ENCODE data around the gene KAZN. TPM values are rescaled to one million over a fixed set of nuclear protein-coding genes. Genes with fewer than 3 reads are reported as not detected.
A peak's percentile ranks its signal among the peaks of the same experiment; 100 is the strongest.
"Not testable (repeated sequence)": the region's sequence is repeated elsewhere in the genome, so short reads cannot be mapped to it uniquely, and the experiment has no call there.

Gene KAZN
- total RNA-seq, 1 donor from 2014 or later: 33.5 TPM

DNA sequence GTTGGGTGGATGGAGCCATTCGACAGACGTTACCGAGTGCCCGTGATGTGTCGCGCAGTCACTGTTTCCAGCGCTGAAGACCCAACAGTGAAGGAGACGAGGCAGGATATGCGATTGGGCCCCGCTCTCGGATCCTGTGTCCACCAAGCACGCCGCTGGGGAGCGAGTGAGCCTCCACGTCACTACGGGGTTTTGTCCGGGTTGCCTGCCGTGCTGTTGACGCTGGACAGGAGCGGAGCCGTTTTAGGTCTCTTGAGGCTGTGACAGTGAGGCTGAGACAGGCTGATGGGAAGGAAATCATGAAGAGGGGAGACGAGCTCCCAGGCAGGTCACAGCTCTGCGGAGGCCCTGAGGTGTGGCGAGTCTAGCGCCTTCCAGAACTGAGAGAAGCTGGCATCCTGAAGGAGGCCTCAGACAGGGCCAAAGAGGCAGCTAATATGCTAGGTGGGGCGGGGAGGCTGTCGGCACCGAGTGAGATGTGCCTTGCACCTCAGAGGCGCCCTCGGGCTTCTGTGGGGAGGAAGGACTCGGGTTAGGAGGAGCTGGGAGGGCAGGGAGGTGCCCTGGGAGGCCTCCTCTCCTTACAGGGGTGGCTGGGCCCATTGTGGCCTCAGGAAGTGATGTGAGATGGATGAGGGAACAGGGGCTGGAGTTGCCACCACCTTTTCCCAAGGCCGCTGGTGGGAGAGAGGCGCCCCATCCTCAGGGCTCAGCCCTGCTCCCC is 359.1 kb downstream of the KAZN start:
- H3K36me3 ChIP-seq: peaks cover 11% of the 10 kb centered on the region
- H3K4me1 ChIP-seq: peaks cover 11% of the 10 kb centered on the region
- no peaks in the 10 kb centered on the region for H3K27me3 ChIP-seq
- H3K4me3 ChIP-seq: no peak overlapping the region
- intact Hi-C loops (cut with DNase I): no loop called here
- TF ChIP-seq, protein P1, sequence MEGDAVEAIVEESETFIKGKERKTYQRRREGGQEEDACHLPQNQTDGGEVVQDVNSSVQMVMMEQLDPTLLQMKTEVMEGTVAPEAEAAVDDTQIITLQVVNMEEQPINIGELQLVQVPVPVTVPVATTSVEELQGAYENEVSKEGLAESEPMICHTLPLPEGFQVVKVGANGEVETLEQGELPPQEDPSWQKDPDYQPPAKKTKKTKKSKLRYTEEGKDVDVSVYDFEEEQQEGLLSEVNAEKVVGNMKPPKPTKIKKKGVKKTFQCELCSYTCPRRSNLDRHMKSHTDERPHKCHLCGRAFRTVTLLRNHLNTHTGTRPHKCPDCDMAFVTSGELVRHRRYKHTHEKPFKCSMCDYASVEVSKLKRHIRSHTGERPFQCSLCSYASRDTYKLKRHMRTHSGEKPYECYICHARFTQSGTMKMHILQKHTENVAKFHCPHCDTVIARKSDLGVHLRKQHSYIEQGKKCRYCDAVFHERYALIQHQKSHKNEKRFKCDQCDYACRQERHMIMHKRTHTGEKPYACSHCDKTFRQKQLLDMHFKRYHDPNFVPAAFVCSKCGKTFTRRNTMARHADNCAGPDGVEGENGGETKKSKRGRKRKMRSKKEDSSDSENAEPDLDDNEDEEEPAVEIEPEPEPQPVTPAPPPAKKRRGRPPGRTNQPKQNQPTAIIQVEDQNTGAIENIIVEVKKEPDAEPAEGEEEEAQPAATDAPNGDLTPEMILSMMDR (IDR thresholded peaks at IDR 0.05): no peak
- H3K9me3 ChIP-seq: no peaks in the 10 kb centered on the region
- DNase-seq: no peak
- no peak for ATAC-seq
- peak overlapping the region; percentile 24 for H3K27ac ChIP-seq

DNA sequence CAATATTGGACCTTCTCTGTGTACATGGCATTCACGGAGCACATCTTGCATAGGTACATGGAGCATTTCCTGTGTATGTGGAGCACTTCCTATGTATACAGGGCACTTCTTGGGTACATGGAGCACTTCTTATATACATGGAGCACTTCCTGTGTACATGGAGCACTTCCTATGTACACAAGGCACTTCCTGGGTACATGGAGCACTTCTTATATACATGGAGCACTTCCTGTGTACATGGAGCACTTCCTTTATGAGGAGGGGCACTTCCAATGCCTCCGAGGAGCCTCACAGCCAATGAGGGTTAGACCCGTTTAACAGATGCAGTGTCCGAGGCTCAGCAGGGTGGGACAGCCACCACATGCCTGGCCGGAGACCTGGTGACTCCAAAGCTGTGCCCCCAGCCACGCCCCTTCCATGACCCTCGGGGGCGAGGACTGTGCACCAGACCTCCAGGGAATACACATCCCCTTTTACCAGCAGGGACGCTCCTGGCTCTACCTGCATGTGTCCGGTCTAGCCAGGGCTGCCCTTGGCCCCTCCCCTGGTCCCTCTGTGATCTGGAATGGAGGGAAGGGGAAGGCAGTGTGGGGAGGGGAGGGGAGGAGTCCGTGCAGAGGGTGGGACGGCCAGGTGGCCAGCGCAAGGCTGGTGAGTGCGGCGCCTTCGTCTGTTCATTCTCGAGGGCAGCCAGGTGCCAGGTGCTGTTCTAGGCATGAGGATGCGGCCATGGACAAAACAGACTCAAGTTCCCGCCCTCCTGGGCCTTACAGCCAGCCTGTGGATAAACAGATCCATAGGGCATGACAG is 360.0 kb downstream of the KAZN start:
- TF ChIP-seq, protein P1 (IDR thresholded peaks at IDR 0.05): no peak
- DNase-seq: no peak
- intact Hi-C loops (cut with DNase I): no loop called here
- Histone ChIP-seq H3K4me3 (no peak overlapping the region), H3K27ac (peak overlapping the region; percentile 24), H3K36me3 (peaks cover 11% of the 10 kb centered on the region), H3K9me3 (no peaks in the 10 kb centered on the region), H3K27me3 (no peaks in the 10 kb centered on the region), H3K4me1 (peaks cover 11% of the 10 kb centered on the region)
- peak; percentile 19 for ATAC-seq

DNA sequence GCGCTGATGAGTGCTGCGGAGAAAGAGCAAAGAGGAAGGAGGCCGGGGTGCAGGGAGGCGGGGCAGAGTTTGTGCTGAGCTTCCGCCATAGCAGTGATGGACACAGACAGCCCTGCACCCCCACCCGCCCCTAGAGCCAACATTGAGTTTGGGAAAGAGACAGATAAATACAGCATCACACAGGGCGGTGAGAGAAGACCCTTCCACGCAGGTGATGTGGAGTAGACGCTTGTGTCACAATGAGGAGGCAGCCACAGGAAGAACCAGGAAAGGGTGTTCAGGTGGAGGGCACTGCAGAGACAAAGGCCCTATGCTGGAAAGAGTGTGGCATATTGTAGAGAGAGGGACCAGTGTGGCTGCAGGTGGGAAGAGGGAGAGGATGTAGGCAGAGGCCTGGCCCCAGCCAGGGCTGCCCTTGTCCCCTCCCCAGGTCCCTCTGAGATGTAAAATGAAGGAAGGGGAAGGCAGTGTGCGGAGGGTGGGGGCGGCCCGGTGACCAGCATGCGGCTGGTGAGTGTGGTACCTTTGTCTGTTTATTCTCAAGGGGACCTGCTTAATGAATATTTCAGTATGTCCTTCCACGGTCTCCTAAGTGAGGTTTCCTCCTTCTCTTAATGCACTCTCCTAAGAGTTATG is 360.7 kb downstream of the KAZN start:
- Histone ChIP-seq H3K27me3 (no peaks in the 10 kb centered on the region), H3K4me3 (no peak overlapping the region), H3K27ac (no peak overlapping the region), H3K36me3 (peaks cover 11% of the 10 kb centered on the region), H3K9me3 (no peaks in the 10 kb centered on the region), H3K4me1 (peaks cover 11% of the 10 kb centered on the region)
- DNase-seq (no peak), ATAC-seq (peak; percentile 5)
- intact Hi-C loops (cut with DNase I): no loop called here
- TF ChIP-seq, protein P1 (IDR thresholded peaks at IDR 0.05): no peak

DNA sequence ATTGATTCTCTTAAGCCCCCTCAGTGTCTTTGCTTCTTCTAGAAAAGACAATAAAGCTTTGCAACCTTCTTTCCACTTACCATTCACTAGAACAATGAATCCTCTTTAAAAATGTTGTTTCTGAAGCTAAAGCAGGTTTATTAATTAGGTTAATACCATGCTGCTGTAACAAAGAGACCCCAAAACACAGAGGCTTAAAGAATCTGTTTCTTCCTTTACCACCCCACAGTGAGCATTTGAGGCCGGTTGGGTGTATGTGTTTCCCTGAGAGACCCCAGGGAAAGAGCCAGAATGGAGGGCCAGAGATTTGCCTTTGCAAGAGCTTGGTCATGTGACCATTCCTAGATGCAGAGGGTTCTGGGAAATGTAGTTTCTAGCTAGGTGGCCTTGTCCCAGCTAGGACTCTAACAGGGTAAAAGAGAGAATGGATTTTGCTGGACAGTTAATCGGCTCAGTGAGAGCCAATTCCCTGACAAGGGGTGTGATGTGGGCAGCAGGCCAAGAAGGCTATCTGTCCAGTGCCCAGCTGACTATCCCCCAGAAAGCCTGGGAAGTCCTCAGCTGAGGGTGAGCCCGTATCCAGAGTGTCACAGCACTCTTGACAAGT is 363.3 kb downstream of the KAZN start:
- no peaks in the 10 kb centered on the region for H3K4me1 ChIP-seq
- H3K4me3 ChIP-seq: no peak overlapping the region
- intact Hi-C loops (cut with DNase I): no loop called here
- no peaks in the 10 kb centered on the region for H3K27me3 ChIP-seq
- H3K27ac ChIP-seq: no peak overlapping the region
- no peaks in the 10 kb centered on the region for H3K9me3 ChIP-seq
- DNase-seq (no peak), ATAC-seq (no peak)
- peaks cover 11% of the 10 kb centered on the region for H3K36me3 ChIP-seq
- TF ChIP-seq, protein P1 (IDR thresholded peaks at IDR 0.05): no peak

DNA sequence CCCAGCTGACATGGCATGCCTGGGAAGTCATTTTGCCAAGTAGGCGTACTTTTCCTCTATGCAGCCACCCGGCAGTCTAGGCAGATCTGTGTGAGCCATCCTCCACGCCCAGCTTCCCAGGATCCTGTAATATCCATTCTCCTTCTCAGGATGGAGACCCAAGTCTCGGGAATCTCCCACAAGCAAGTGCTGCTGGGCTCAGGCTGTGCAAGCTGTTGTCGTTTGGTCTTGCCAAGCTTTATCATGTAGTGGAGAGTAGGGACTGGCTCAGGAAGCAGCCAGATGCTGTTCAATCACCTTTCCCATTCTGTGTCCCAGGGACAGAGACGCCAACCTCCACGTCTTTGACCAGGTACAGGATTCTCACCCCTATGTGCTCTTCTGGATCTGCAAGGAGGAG is 363.9 kb downstream of the KAZN start:
- no peak for ATAC-seq
- Histone ChIP-seq H3K27ac (no peak overlapping the region), H3K9me3 (no peaks in the 10 kb centered on the region), H3K36me3 (peaks cover 11% of the 10 kb centered on the region), H3K4me3 (no peak overlapping the region), H3K27me3 (no peaks in the 10 kb centered on the region), H3K4me1 (no peaks in the 10 kb centered on the region)
- intact Hi-C loops (cut with DNase I): no loop called here
- DNase-seq: no peak
- TF ChIP-seq, protein P1 (IDR thresholded peaks at IDR 0.05): no peak

DNA sequence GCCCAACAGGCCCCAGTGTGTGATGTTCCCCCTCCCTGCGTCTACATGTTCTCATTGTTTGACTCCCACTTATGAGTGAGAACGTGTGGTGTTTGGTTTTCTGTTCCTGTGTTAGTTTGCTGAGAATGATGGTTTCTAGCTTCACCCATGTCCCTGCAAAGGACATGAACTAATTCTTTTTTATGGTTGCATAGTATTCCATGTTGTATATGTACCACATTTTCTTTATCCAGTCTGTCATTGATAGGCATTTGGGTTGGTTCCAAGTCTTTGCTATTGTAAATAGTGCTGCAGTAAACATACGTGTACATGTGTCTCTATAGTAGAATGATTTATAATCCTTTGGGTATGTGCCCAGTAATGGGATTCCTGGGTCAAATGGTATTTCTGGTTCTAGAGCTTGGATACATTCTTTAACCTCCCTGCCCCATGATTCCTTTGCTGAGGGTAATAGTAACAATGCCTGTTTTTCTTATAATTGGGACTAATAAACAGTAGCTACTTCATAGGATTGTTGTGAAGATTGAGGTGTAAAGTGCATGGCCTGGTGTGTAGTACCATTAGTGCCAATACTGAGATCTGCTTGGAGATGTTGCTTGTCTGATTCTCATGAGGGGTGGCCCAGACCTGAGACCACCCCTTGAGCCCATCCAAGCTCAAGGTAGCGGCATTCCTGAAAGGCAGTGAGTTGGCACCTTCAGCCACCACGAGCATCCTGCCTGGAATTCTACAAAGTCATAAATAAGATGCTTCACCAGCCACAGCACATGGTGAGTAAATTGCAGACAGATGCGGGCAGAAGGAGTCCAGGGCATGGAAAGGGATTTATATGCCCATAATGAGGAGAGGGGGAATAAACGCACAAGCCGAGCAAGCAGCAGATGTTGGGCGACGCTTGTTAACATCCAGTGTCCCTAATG is 365.6 kb downstream of the KAZN start:
- Histone ChIP-seq H3K36me3 (peaks cover 11% of the 10 kb centered on the region), H3K4me1 (peaks cover 11% of the 10 kb centered on the region)
- H3K27me3 ChIP-seq; H3K9me3 ChIP-seq; DNase-seq; ATAC-seq; intact Hi-C loops (cut with DNase I); H3K4me3 ChIP-seq; H3K27ac ChIP-seq: not testable (repeated sequence)

Data from upper lobe of right lung (tissue), 1 donor.